Endothelial cell (in vitro differentiated cells): ENCODE results near the gene CNNM2. TPM values are rescaled to one million over a fixed set of nuclear protein-coding genes. Genes with fewer than 3 reads are reported as not detected.

ENCODE experiments used
- DNase-seq: peaks from one replicate; pipeline ENCODE4 v3.0.0; 2021; ENCODE audit warnings: low spot score
- H3K27ac Mint-ChIP-seq: one replicate; pipeline ENCODE4 v1.8.0; 2021; ENCODE audit warnings: mixed read lengths, inconsistent platforms; ENCODE audit not compliant: unreplicated experiment
- H3K27me3 Mint-ChIP-seq: one replicate; pipeline ENCODE4 v1.8.0; 2021; ENCODE audit warnings: mild to moderate bottlenecking, moderate library complexity, mixed read lengths, inconsistent platforms; ENCODE audit not compliant: unreplicated experiment
- H3K36me3 Mint-ChIP-seq: one replicate; pipeline ENCODE4 v1.8.0; 2021; ENCODE audit warnings: mild to moderate bottlenecking, low read depth, mixed read lengths, inconsistent platforms; ENCODE audit not compliant: unreplicated experiment
- H3K4me1 Mint-ChIP-seq: one replicate; pipeline ENCODE4 v1.8.0; 2021; ENCODE audit warnings: mild to moderate bottlenecking, mixed read lengths, inconsistent platforms; ENCODE audit not compliant: unreplicated experiment
- H3K4me3 Mint-ChIP-seq: one replicate; pipeline ENCODE4 v1.8.0; 2021; ENCODE audit warnings: mild to moderate bottlenecking, mixed read lengths, inconsistent platforms; ENCODE audit not compliant: unreplicated experiment
- H3K9me3 Mint-ChIP-seq: one replicate; pipeline ENCODE4 v1.8.0; 2021; ENCODE audit warnings: mixed read lengths, inconsistent platforms; ENCODE audit not compliant: unreplicated experiment
- total RNA-seq: library from RNA; stranded (reverse); fragmentation: NEBNext Ultra II Directional; extraction: Animal tissue kit (Norgen Biotek cat#: 25700); gene quantifications from one replicate; pipeline ENCODE4 v1.2.1, GENCODE V29; 2021; ENCODE audit not compliant: unreplicated experiment
- TF ChIP-seq, protein P1 (sequence below): fragments of 200-600 bp; sonication (generic); IDR thresholded peaks from one replicate; pipeline ENCODE4 v1.5.0; 2021; ENCODE audit warnings: antibody characterized with exemption; ENCODE audit not compliant: unreplicated experiment

Gene CNNM2
- total RNA-seq, 1 donor from 2014 or later = 4.6 TPM

DNA sequence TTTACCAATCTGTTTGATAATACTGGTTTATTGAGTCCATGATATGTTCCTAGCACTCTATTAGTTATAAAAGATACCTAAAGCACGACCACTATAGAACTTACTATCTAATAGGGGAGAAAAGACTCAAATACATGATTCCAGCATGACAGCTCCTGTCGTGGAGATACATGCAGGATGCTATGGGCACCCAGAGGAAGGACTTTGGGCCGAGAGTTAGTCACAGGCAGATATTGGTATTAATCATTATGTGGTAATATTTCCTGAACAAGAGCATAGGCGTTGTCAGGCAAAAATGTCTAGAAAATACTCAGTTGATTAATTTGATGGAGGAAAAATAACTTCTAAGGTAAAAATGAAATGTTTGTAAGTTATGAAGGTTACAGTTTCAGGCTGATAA, 31.8 kb downstream of the CNNM2 start:
- no peak for DNase-seq
- no peaks in the 10 kb centered on the region for H3K36me3 Mint-ChIP-seq
- no peaks in the 10 kb centered on the region for H3K9me3 Mint-ChIP-seq
- H3K4me3 Mint-ChIP-seq = no peak overlapping the region
- H3K4me1 Mint-ChIP-seq = peaks cover 6% of the 10 kb centered on the region
- H3K27me3 Mint-ChIP-seq = no peaks in the 10 kb centered on the region
- TF ChIP-seq, protein P1, sequence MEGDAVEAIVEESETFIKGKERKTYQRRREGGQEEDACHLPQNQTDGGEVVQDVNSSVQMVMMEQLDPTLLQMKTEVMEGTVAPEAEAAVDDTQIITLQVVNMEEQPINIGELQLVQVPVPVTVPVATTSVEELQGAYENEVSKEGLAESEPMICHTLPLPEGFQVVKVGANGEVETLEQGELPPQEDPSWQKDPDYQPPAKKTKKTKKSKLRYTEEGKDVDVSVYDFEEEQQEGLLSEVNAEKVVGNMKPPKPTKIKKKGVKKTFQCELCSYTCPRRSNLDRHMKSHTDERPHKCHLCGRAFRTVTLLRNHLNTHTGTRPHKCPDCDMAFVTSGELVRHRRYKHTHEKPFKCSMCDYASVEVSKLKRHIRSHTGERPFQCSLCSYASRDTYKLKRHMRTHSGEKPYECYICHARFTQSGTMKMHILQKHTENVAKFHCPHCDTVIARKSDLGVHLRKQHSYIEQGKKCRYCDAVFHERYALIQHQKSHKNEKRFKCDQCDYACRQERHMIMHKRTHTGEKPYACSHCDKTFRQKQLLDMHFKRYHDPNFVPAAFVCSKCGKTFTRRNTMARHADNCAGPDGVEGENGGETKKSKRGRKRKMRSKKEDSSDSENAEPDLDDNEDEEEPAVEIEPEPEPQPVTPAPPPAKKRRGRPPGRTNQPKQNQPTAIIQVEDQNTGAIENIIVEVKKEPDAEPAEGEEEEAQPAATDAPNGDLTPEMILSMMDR = no peak
- H3K27ac Mint-ChIP-seq = no peak overlapping the region

DNA sequence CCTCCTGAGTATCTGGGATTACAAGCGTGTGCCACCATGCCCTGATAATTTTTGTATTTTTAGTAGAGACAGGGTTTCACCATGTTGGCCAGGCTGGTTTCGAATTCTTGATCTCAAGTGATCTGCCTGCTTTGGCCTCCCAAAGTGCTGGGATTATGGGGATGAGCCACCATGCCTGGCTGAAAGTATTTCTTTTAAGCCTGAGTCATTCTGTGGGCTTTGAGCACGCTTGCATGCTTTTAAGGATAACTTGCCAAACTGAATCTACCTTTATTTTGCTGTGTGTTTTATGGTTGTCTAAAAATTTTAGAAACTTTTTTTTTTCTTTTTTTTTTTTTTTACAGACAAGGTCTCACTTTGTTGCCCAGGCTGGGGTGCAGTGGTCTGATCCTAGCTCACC, 33.2 kb downstream of the CNNM2 start:
- no peak for DNase-seq
- Mint-ChIP-seq H3K27me3 (no peaks in the 10 kb centered on the region), H3K4me3 (no peak overlapping the region), H3K9me3 (no peaks in the 10 kb centered on the region), H3K4me1 (no peaks in the 10 kb centered on the region), H3K27ac (no peak overlapping the region), H3K36me3 (no peaks in the 10 kb centered on the region)
- TF ChIP-seq, protein P1 = no peak

DNA sequence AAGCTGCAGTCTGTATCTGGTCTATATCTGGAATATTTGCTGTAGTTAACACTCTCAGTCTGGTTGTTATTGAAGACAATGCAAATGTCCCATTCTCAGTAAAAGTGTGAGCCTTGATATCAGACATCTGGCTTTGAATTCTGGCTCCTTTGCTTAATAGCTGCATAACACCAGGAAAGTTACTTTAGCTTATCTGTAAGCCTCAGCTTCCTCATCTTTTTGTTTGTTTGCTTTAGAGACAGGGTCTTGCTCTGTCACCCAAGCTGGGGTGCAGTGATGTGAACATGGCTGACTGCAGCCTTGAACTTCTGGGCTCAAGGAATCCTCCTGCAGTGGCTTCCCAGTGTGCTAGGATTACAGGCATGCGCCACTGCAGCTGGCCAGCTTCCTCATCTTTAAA, 41.3 kb downstream of the CNNM2 start:
- Mint-ChIP-seq H3K4me1 (peaks cover 4% of the 10 kb centered on the region), H3K9me3 (no peaks in the 10 kb centered on the region)
- TF ChIP-seq, protein P1 = no peak

DNA sequence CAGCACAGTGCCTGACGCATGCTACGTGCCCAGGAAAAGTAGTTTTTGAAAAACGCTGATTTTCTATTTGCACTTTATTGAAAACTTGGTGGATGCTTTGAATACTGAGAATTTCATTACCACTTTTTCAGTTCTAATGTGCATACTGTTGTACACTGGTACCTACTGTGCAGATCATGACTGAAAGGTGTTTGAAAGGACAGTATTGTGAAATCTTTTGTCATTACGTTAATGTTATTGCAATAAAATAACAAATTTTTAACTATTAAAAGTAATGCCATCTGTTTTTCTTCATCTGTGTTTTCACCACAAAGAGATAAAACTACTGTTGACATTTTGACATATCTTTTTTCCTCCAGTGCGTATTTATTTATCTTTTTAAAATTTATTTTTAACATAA, 42.1 kb downstream of the CNNM2 start:
- H3K36me3 Mint-ChIP-seq = no peaks in the 10 kb centered on the region
- H3K4me1 Mint-ChIP-seq = peaks cover 4% of the 10 kb centered on the region
- no peaks in the 10 kb centered on the region for H3K27me3 Mint-ChIP-seq
- H3K4me3 Mint-ChIP-seq = no peak overlapping the region
- H3K9me3 Mint-ChIP-seq = no peaks in the 10 kb centered on the region
- TF ChIP-seq, protein P1 = no peak
- no peak overlapping the region for H3K27ac Mint-ChIP-seq
- DNase-seq = no peak

More for the DNA sequence above, 41.3 kb downstream of the CNNM2 start:
- no peaks in the 10 kb centered on the region for H3K36me3 Mint-ChIP-seq
- no peak overlapping the region for H3K27ac Mint-ChIP-seq
- no peak overlapping the region for H3K4me3 Mint-ChIP-seq
- H3K27me3 Mint-ChIP-seq = no peaks in the 10 kb centered on the region
- no peak for DNase-seq

DNA sequence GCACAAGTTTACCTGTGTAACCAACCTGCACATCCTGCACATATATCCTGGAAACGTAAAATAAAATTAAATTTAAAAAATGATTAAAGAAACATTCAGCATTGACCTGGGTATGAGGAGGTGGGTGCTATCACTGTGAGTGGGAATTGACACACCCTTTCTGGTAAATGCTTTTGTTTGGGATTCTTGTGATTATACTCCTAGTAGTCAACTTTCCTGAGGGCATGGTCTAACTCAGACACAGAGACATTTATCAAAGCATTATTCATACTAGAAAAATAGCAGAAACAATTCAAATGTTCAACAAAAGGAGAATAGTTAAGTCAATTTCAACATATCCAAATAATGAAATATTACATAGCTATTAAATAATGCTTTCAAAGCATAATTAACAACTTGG, 44.2 kb downstream of the CNNM2 start:
- DNase-seq = no peak
- Mint-ChIP-seq H3K27me3 (no peaks in the 10 kb centered on the region), H3K4me1 (peaks cover 4% of the 10 kb centered on the region), H3K9me3 (no peaks in the 10 kb centered on the region), H3K4me3 (no peak overlapping the region), H3K36me3 (no peaks in the 10 kb centered on the region), H3K27ac (no peak overlapping the region)
- TF ChIP-seq, protein P1 = no peak
